GM12873 (cell line): ENCODE results near the gene GNGT1.

Source experiments
- CTCF ChIP-seq: IDR thresholded peaks from 2 replicates; pipeline ENCODE4 v1.5.1; 2012; ENCODE audit warnings: low read depth, mild to moderate bottlenecking, moderate library complexity, low read length, control low read depth; ENCODE audit not compliant: insufficient read depth; ENCODE audit errors: missing control alignments

Gene GNGT1

GRCh38 chr7:93910076-93910994, 4.0 kb downstream of the GNGT1 start:
- no peak for TF ChIP-seq CTCF

- TF ChIP-seq CTCF: no peak
These were observed 6.8 kb downstream of the GNGT1 start for GRCh38 chr7:93913197-93913596.

- no peak for TF ChIP-seq CTCF
These were observed 8.3 kb downstream of the GNGT1 start for GRCh38 chr7:93914581-93915066.

GRCh38 chr7:93920496-93921182, 14.3 kb downstream of the GNGT1 start:
- TF ChIP-seq CTCF: no peak

GRCh38 chr7:93921186-93921585, 14.8 kb downstream of the GNGT1 start:
- TF ChIP-seq CTCF: no peak

GRCh38 chr7:93921607-93922566, 15.5 kb downstream of the GNGT1 start, which contains the start of gene GNG11:
TSS of gene GNG11 (plus strand) at chr7:93921735. CDS start at chr7:93922138, 403 bp downstream.
- TF ChIP-seq CTCF: no peak
